HepG2 (cell line): ENCODE results near the gene SLC7A6OS. TPM values are rescaled to one million over a fixed set of nuclear protein-coding genes. Genes with fewer than 3 reads are reported as not detected.

Experiments
- ATAC-seq: fragments of 200-7000 bp; cut with Tn5 transposase; 3 replicates; pipeline ENCODE4 v1.9.1; 2020; ENCODE audit warnings: mild to moderate bottlenecking, moderate library complexity
- BruUV-seq: library from RNA; stranded (reverse); fragments of 400-500 nt; replicated peaks from 2 replicates; lab custom pipeline; 2021; lab: Mats Ljungman, UMichigan
- CTCF ChIA-PET: fragments of 300-600 bp; formaldehyde crosslinking; extraction: SDS; loops from one replicate; lab custom pipeline; 2021; ENCODE audit warnings: low total read pairs, inconsistent platforms, low intra/inter-chr PET ratio; lab: Yijun Ruan, JAX
- POLR2A ChIA-PET: fragments of 350-600 bp; sonication (Branson Sonifier 250); formaldehyde crosslinking; loops from one replicate; lab custom pipeline; 2020; ENCODE audit warnings: antibody characterized with exemption, inconsistent platforms; lab: Yijun Ruan, JAX
- DNase-seq: peaks from one replicate; pipeline ENCODE4 v3.0.0-alpha.2; 2015; ENCODE audit warnings: low spot score
- FAIRE-seq: peaks from 3 replicates; lab custom pipeline; 2011; peaks lifted over from hg19 to GRCh38; lab: Jason Lieb, UNC
- H2AFZ ChIP-seq: one replicate; pipeline ENCODE4 v1.6.1; 2011; ENCODE audit warnings: low read length, inconsistent platforms
- H3K27ac ChIP-seq: fragments of 300-600 bp; 3 replicates; pipeline ENCODE4 v1.8.0; 2011; ENCODE audit warnings: mixed run types, mild to moderate bottlenecking, mixed read lengths, low read length, inconsistent platforms; ENCODE audit not compliant: insufficient read depth; ENCODE audit errors: extremely low read length
- H3K27me3 ChIP-seq, 2 experiments: fragments of 200-600 bp in 1 of 2; 2 replicates in 1 of 2; 3 replicates in 1 of 2; pipeline versions ENCODE4 v1.6.0 to v1.8.0; 2011; ENCODE audit warnings: low read length in 2 of 2, mild to moderate bottlenecking in 2 of 2, moderate library complexity in 2 of 2, inconsistent platforms in 1 of 2; ENCODE audit not compliant: insufficient read depth in 2 of 2, control insufficient read depth in 1 of 2
- H3K36me3 ChIP-seq, 2 experiments: fragments of 200-600 bp in 1 of 2; replicated peaks in 1 of 2; 2 replicates in 1 of 2; 3 replicates in 1 of 2; pipeline versions ENCODE4 v1.5.1 to v1.8.0; 2011; ENCODE audit warnings: low read length in 2 of 2, inconsistent platforms in 1 of 2; ENCODE audit not compliant: insufficient read depth in 2 of 2, control insufficient read depth in 1 of 2
- H3K4me1 ChIP-seq: 2 replicates; pipeline ENCODE4 v1.5.1; 2012; ENCODE audit warnings: low read length, inconsistent platforms; ENCODE audit not compliant: insufficient read depth
- H3K4me2 ChIP-seq: 2 replicates; pipeline ENCODE4 v1.6.0; 2011; ENCODE audit warnings: low read depth, low read length, inconsistent platforms
- H3K4me3 ChIP-seq, 3 experiments: fragments of 200-600 bp in 1 of 3; sonication (generic), shearing (Covaris generic) in 1 of 3; replicated peaks in 1 of 3; 2 replicates each; pipeline ENCODE4 v1.5.1; 2011 to 2016; ENCODE audit warnings: low read length in 3 of 3, inconsistent platforms in 2 of 3, low read depth in 2 of 3, mild to moderate bottlenecking in 2 of 3, control low read depth in 1 of 3, mixed read lengths in 1 of 3; ENCODE audit not compliant: insufficient read depth in 1 of 3
- H3K79me2 ChIP-seq: one replicate; pipeline ENCODE4 v1.6.1; 2011; ENCODE audit warnings: low read length, inconsistent platforms; ENCODE audit not compliant: insufficient read depth
- H3K9ac ChIP-seq: 2 replicates; pipeline ENCODE4 v1.6.0; 2011; ENCODE audit warnings: mild to moderate bottlenecking, low read depth, low read length, inconsistent platforms; ENCODE audit not compliant: insufficient read depth
- H3K9me3 ChIP-seq: 2 replicates; pipeline ENCODE4 v1.5.1; 2012; ENCODE audit warnings: mild to moderate bottlenecking, low read length
- H4K20me1 ChIP-seq: 2 replicates; pipeline ENCODE4 v1.6.0; 2011; ENCODE audit warnings: inconsistent platforms, mild to moderate bottlenecking, low read length, moderate library complexity; ENCODE audit not compliant: insufficient read depth
- GABPA ChIP-seq, 2 experiments: IDR thresholded peaks; 2 replicates each; pipeline ENCODE4 v1.6.1; 2011 to 2016; ENCODE audit warnings: low read depth in 2 of 2, low read length in 1 of 2, missing biosample characterization in 1 of 2, missing genetic modification characterization in 1 of 2
- GPBP1L1 ChIP-seq: sonication (generic); formaldehyde crosslinking; IDR thresholded peaks from 2 replicates; pipeline ENCODE4 v1.5.0; 2020; ENCODE audit warnings: mild to moderate bottlenecking, missing genetic modification reagents
- SOX13 ChIP-seq, 3 experiments: fragments of 450-650 bp in 1 of 3; sonication (generic) in 1 of 3; formaldehyde crosslinking in 1 of 3; IDR thresholded peaks in 2 of 3; conservative IDR thresholded peaks in 1 of 3; 2 replicates each; pipeline versions ENCODE4 v1.5.0 to v1.6.1; 2016 to 2020; ENCODE audit warnings: antibody characterized with exemption in 1 of 3, mild to moderate bottlenecking in 1 of 3, missing compliant biosample characterization in 1 of 3, missing genetic modification reagents in 1 of 3, moderate library complexity in 1 of 3
- SPEN ChIP-seq: sonication (generic); formaldehyde crosslinking; IDR thresholded peaks from 2 replicates; pipeline ENCODE4 v1.5.1; 2020; ENCODE audit warnings: low read depth, mild to moderate bottlenecking, missing genetic modification reagents
- SRSF4 ChIP-seq: fragments of 200-400 bp; formaldehyde crosslinking; IDR thresholded peaks from one replicate; pipeline ENCODE4 v1.6.1; 2018; ENCODE audit warnings: mild to moderate bottlenecking, low read depth, low read length, moderate library complexity; ENCODE audit not compliant: poor library complexity, severe bottlenecking
- XRCC5 ChIP-seq: fragments of 200-400 bp; formaldehyde crosslinking; optimal IDR thresholded peaks from 2 replicates; pipeline ENCODE3; 2017; ENCODE audit warnings: mild to moderate bottlenecking, low read length
- ZNF337 ChIP-seq: sonication (generic); formaldehyde crosslinking; IDR thresholded peaks from 2 replicates; pipeline ENCODE4 v1.5.1; 2020; ENCODE audit warnings: missing genetic modification reagents, low read depth, mild to moderate bottlenecking, borderline replicate concordance
- ZNF343 ChIP-seq: sonication (generic); formaldehyde crosslinking; IDR thresholded peaks from 2 replicates; pipeline ENCODE4 v1.4.0; 2020; ENCODE audit warnings: mild to moderate bottlenecking, missing genetic modification reagents
- ZNF724P ChIP-seq: sonication (generic); formaldehyde crosslinking; IDR thresholded peaks from 2 replicates; pipeline ENCODE4 v1.8.0; 2022; ENCODE audit warnings: missing genetic modification reagents, borderline replicate concordance
- ZNF790 ChIP-seq: sonication (generic); formaldehyde crosslinking; IDR thresholded peaks from 2 replicates; pipeline ENCODE4 v1.8.0; 2022; ENCODE audit warnings: missing genetic modification reagents, mild to moderate bottlenecking, borderline replicate concordance
- WGBS: methylation state at CpG from one replicate; pipeline ENCODE4 v1.1.6; 2017; ENCODE audit warnings: low lambda C conversion rate; 5-methylcytosine and 5-hydroxymethylcytosine counted together
- in situ Hi-C: cut with HindIII; loops from 2 replicates; pipeline ENCODE4 v1.10.0; 2017; ENCODE audit warnings: low pct_unique_long_range_greater_than_20kb; ENCODE audit not compliant: extremely low pct_ligation_motif_present
- intact Hi-C: fragments of 100-400 bp; cut with micrococcal nuclease; formaldehyde crosslinking; loops from one replicate; pipeline ENCODE4 v1.10.0; 2022; ENCODE audit not compliant: unreplicated experiment
- polyA plus RNA-seq, 8 experiments: library from polyadenylated mRNA; depleted of rRNA in 3 of 8; stranded (reverse) in 7 of 8; unstranded in 1 of 8; fragments of >200 nt; fragmentation: Illumina TruSeq in 4 of 8; extraction: Trizol in 4 of 8; gene quantifications; 2 replicates each; pipeline versions ENCODE4 v1.2.1 to v1.2.3, GENCODE V29; 2011 to 2016; ENCODE audit warnings: low read depth in 4 of 8, missing spikeins in 1 of 8, mixed read lengths in 1 of 8; ENCODE audit not compliant: insufficient read depth in 1 of 8
- total RNA-seq, 5 experiments: library from RNA; depleted of rRNA; stranded (reverse); fragments of >200 nt; fragmentation: Illumina TruSeq; extraction: Trizol; gene quantifications; 2 replicates each; pipeline ENCODE4 v1.2.3, GENCODE V29; 2016; ENCODE audit warnings: low read depth in 1 of 5
- TF ChIP-seq, protein P1 (sequence below): sonication (generic); formaldehyde crosslinking; IDR thresholded peaks from 2 replicates; pipeline ENCODE4 v1.5.0; 2020; ENCODE audit warnings: mild to moderate bottlenecking, missing genetic modification reagents, borderline replicate concordance
- TF ChIP-seq, protein P2 (sequence below): sonication (generic); formaldehyde crosslinking; IDR thresholded peaks from 2 replicates; pipeline ENCODE4 v1.8.0; 2022; ENCODE audit warnings: mild to moderate bottlenecking, missing genetic modification reagents

SLC7A6OS gene
- total and polyA plus RNA-seq, 2 of the 13 experiments (the other 11 are each of a cell fraction or from before 2014, with no cell fraction given) = 11.2 to 21.5 TPM

DNA sequence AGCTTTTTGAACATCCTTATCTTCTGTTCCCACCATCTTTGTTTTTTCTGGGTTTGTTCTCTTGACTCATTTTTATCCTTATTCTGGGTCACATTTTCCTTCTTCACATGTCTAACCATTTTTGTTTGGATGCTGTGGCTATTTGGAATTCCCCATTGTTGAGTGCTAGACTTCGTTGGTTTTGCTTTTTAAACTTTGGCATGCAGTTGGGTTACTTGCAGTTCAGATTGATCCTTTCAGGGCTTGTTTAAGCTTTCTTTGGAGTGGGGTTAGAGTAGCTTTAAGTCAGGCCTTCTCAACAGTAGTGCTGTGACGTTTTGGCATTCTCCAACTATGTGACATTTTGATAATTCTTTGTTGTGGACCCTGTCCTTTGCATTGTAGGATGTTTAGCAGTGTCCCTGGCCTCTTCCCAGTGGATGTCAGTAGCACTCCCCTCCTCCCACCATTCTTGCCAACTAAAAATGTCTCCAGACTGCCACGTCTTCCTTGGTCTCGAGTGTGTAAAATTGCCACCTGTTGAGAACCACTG lies 21.2 kb upstream of the SLC7A6OS start (continued):
- TF ChIP-seq, protein P1, sequence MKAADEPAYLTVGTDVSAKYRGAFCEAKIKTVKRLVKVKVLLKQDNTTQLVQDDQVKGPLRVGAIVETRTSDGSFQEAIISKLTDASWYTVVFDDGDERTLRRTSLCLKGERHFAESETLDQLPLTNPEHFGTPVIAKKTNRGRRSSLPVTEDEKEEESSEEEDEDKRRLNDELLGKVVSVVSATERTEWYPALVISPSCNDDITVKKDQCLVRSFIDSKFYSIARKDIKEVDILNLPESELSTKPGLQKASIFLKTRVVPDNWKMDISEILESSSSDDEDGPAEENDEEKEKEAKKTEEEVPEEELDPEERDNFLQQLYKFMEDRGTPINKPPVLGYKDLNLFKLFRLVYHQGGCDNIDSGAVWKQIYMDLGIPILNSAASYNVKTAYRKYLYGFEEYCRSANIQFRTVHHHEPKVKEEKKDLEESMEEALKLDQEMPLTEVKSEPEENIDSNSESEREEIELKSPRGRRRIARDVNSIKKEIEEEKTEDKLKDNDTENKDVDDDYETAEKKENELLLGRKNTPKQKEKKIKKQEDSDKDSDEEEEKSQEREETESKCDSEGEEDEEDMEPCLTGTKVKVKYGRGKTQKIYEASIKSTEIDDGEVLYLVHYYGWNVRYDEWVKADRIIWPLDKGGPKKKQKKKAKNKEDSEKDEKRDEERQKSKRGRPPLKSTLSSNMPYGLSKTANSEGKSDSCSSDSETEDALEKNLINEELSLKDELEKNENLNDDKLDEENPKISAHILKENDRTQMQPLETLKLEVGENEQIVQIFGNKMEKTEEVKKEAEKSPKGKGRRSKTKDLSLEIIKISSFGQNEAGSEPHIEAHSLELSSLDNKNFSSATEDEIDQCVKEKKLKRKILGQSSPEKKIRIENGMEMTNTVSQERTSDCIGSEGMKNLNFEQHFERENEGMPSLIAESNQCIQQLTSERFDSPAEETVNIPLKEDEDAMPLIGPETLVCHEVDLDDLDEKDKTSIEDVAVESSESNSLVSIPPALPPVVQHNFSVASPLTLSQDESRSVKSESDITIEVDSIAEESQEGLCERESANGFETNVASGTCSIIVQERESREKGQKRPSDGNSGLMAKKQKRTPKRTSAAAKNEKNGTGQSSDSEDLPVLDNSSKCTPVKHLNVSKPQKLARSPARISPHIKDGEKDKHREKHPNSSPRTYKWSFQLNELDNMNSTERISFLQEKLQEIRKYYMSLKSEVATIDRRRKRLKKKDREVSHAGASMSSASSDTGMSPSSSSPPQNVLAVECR (CRISPR knock-in tag) = peak; percentile 56; the same call in 1 of the 2 replicates

- H3K9ac ChIP-seq = no peak overlapping the region
- H3K27ac ChIP-seq = no peak overlapping the region
- ATAC-seq (no peak), FAIRE-seq (no peak), DNase-seq (no peak)
- WGBS = 55% methylated on average over 3 of the region's 3 CpGs
- H4K20me1 ChIP-seq = no peaks in the 10 kb centered on the region
- no peaks in the 10 kb centered on the region for H3K79me2 ChIP-seq
- no peaks in the 10 kb centered on the region for H3K27me3 ChIP-seq
- no peak overlapping the region for H3K4me3 ChIP-seq
- no peak overlapping the region for H3K4me2 ChIP-seq
- H3K4me1 ChIP-seq = peaks cover 56% of the 10 kb centered on the region
- BruUV-seq = no TSS peak
- POLR2A ChIA-PET = interaction anchor here (2.9 kb wide), 1 partner anchor 18 kb away, joined by 21 read pairs; the partner anchor contains the start of genes PRMT7 and SLC7A6OS
- CTCF ChIA-PET = interaction anchor here (1.1 to 7.0 kb wide), 3 partner anchors 48 to 71 kb away, joined by 3 to 96 read pairs (median 8); partner anchors contain the start of gene SLC7A6
- H3K36me3 ChIP-seq = peaks cover 4 to 32% of the 10 kb centered on the region in 2 experiments
- H2AFZ ChIP-seq = no peak overlapping the region
- intact Hi-C loops = loop anchor here (1.0 kb wide), 4 partner anchors 15 to 68 kb away; partner anchors contain the start of gene SLC7A6OS
- H3K9me3 ChIP-seq = no peaks in the 10 kb centered on the region
- in situ Hi-C loops = loop anchor here (5.0 kb wide), 1 partner anchor 67 kb away; the partner anchor contains the start of gene SLC7A6
- TF ChIP-seq XRCC5 (no peak), ZNF337 (no peak), SRSF4 (no peak), ZNF790 (CRISPR knock-in tag) (no peak), ZNF724P (0 out of 2 replicates have a peak, but pooled peaks have one; percentile 34), SOX13 (IDR thresholded peaks at IDR 0.05) (no peak), SOX13 (CRISPR knock-in tag; conservative IDR thresholded peaks at IDR 0.05 in 1 of 2, IDR thresholded peaks at IDR 0.05 in 1 of 2) (0 out of 4 replicates have a peak, but pooled peaks of 1 of the 2 experiments have one; percentile 1), ZNF343 (CRISPR knock-in tag) (peak; percentile 7; the same call in 1 of the 2 replicates), SPEN (CRISPR knock-in tag) (0 out of 2 replicates have a peak, but pooled peaks have one; percentile 2), GPBP1L1 (CRISPR knock-in tag) (no peak), GABPA (IDR thresholded peaks at IDR 0.05; ENCODE audit: low read depth, low read length) (no peak), GABPA (CRISPR knock-in tag; IDR thresholded peaks at IDR 0.05; ENCODE audit: low read depth) (no peak)
- TF ChIP-seq, protein P2, sequence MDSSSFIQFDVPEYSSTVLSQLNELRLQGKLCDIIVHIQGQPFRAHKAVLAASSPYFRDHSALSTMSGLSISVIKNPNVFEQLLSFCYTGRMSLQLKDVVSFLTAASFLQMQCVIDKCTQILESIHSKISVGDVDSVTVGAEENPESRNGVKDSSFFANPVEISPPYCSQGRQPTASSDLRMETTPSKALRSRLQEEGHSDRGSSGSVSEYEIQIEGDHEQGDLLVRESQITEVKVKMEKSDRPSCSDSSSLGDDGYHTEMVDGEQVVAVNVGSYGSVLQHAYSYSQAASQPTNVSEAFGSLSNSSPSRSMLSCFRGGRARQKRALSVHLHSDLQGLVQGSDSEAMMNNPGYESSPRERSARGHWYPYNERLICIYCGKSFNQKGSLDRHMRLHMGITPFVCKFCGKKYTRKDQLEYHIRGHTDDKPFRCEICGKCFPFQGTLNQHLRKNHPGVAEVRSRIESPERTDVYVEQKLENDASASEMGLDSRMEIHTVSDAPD (CRISPR knock-in tag) = 0 out of 2 replicates have a peak, but pooled peaks have one; percentile 20
Observed at GRCh38 chr16:68328860-68329390, 18.2 kb upstream of the SLC7A6OS start.
